Measurements from ENCODE around the gene GABRP.

The GABRP gene

GRCh38 chr5:170854566-170854965 is 71.0 kb downstream of the GABRP start:
- TF ChIP-seq, protein P1, sequence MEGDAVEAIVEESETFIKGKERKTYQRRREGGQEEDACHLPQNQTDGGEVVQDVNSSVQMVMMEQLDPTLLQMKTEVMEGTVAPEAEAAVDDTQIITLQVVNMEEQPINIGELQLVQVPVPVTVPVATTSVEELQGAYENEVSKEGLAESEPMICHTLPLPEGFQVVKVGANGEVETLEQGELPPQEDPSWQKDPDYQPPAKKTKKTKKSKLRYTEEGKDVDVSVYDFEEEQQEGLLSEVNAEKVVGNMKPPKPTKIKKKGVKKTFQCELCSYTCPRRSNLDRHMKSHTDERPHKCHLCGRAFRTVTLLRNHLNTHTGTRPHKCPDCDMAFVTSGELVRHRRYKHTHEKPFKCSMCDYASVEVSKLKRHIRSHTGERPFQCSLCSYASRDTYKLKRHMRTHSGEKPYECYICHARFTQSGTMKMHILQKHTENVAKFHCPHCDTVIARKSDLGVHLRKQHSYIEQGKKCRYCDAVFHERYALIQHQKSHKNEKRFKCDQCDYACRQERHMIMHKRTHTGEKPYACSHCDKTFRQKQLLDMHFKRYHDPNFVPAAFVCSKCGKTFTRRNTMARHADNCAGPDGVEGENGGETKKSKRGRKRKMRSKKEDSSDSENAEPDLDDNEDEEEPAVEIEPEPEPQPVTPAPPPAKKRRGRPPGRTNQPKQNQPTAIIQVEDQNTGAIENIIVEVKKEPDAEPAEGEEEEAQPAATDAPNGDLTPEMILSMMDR (IDR thresholded peaks at IDR 0.05; ENCODE audit: low read length, missing control alignments) = no peak
- no peak overlapping the region for H3K4me3 ChIP-seq (replicated peaks; ENCODE audit: low read depth, low read length)
- no peak for DNase-seq (ENCODE audit: low read depth)

GRCh38 chr5:170857066-170857465 is 73.5 kb downstream of the GABRP start:
- TF ChIP-seq, protein P1 (IDR thresholded peaks at IDR 0.05; ENCODE audit: low read length, missing control alignments) = no peak
- no peak overlapping the region for H3K4me3 ChIP-seq (replicated peaks; ENCODE audit: low read depth, low read length)
- no peak for DNase-seq (ENCODE audit: low read depth)

DNA sequence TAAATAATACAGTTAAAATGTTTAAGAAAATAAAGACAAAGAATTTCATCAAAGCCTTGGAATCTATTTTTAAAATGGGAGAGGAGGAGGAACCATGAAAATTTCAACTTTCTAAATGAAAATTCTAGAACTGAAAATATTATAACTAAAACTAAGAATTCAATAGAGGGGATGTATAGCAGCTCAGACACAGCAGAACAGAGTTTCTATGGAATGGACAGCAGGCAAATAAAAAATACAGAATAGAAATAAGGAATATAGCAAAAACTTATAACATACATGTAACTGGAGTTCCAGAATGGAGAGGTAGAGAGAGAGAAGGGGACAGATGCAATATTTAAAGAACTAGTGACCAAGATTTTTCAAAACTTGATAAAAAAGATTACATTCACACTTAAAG is 76.9 kb downstream of the GABRP start:
- H3K4me3 ChIP-seq (replicated peaks; ENCODE audit: low read depth, low read length) = no peak overlapping the region
- TF ChIP-seq, protein P1 (IDR thresholded peaks at IDR 0.05; ENCODE audit: low read length, missing control alignments) = no peak
- no peak for DNase-seq (ENCODE audit: low read depth)

- TF ChIP-seq, protein P1 (IDR thresholded peaks at IDR 0.05; ENCODE audit: low read length, missing control alignments) = no peak
- peak overlapping the region; percentile 29 for H3K4me3 ChIP-seq (replicated peaks; ENCODE audit: low read depth, low read length)
- no peak for DNase-seq (ENCODE audit: low read depth)
These were observed 77.5 kb downstream of the GABRP start for GRCh38 chr5:170860818-170861666.

- peak overlapping the region; percentile 71 for H3K4me3 ChIP-seq (replicated peaks; ENCODE audit: low read depth, low read length)
- no peak for DNase-seq (ENCODE audit: low read depth)
- TF ChIP-seq, protein P1 (IDR thresholded peaks at IDR 0.05; ENCODE audit: low read length, missing control alignments) = no peak
These were observed 78.1 kb downstream of the GABRP start for GRCh38 chr5:170861667-170861916.

GRCh38 chr5:170861917-170862766 is 78.6 kb downstream of the GABRP start, which contains the start of gene RANBP17:
TSS of gene RANBP17 (plus strand) at chr5:170862018.
- DNase-seq (ENCODE audit: low read depth) = peak; percentile 77
- H3K4me3 ChIP-seq (replicated peaks; ENCODE audit: low read depth, low read length) = peak within 1 kb of the TSS; percentile 71
- TF ChIP-seq, protein P1 (IDR thresholded peaks at IDR 0.05; ENCODE audit: low read length, missing control alignments) = no peak

All from fibroblast of pulmonary artery (primary cell).